GM18907 (cell line): Measurements from ENCODE around the gene NBPF1.
A peak's percentile ranks its signal among the peaks of the same experiment; 100 is the strongest.
"Not testable (repeated sequence)": the region's sequence is repeated elsewhere in the genome, so short reads cannot be mapped to it uniquely, and the experiment has no call there.

ENCODE experiments used
- ATAC-seq: cut with Tn5 transposase; IDR thresholded peaks from one replicate; pipeline ENCODE4 v1.9.1; 2021; ENCODE audit warnings: mild to moderate bottlenecking, moderate library complexity; ENCODE audit not compliant: unreplicated experiment

The NBPF1 gene

DNA sequence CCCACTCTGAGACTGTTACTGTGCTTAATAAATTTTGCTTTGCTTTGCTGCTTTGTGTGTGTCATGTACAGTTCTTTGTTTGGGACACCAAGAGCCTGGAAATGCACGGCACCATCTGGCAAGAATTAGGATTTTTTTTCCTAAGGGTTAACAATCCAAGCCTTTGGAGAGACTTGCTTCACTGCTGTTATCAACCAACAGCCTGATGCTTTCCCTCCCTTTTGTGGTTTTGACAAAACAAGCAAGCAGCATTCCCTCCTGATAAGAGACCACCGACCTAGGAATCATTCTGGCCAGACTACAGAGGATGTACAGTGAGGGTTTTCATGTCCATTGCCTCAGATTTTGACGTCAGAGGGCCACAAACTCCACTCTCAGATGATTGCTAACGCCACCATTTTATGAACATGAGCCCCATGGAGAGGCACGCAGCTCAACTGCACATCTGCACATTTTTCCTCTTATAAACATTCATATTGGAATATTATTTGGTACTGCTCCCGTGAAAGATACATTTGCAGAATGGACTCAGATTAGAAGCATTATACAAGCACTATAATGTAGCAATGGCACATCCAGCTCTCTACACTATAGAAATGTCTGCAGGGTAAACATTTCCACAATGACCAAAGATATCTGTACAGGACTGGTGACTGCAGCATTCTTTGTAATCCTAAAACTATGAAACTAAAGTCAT is 94.0 kb downstream of the NBPF1 start:
- not testable (repeated sequence) for ATAC-seq

DNA sequence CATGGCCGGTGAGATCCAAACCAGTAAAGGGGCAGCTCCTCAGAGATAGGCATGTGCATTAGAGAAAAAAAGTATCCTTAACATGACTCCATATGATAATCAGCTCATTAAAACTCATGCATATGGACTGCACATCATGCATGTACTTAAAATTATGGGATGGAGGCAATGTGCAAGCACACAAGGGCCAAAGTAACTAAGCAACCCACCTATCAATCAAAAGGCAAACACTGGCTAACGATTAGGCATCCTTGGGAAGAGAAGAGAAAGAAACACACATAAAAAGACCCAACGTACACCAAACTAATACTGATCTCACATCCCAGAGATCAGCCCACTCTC is 94.5 kb downstream of the NBPF1 start:
- not testable (repeated sequence) for ATAC-seq

DNA sequence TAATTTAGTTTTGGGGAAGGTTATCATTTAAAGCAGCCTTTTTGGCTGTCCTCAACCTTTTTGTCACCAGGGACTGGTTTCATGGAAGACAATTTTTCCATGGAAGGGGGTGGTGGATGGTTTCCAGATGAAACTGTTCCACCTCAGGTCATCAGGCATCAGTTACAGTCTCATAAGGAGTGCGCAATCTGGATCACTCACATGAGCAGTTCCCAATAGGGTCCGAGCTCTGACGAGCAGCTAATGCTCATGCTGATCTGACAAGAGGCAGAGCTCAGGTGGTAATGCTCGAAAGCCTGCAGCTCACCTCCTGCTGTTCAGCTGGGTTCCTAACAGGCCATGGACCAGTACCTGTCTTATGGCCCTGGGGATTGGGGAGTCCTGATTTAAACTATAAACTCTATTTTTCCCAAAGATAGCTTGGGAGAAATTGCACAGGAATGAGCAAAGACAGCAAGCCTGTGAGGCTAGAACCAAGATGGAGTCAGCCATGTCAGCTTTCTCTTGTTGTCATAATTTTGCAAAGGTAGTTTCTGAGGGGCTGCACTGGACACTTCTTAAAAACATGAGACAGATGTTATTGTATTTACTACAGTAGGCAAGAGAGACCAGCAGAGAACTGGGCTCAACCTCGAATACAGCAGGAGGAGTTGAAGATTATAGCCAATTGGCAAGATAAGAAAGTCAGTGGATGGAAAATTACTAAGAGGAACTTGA is 96.5 kb downstream of the NBPF1 start:
- ATAC-seq: not testable (repeated sequence)

DNA sequence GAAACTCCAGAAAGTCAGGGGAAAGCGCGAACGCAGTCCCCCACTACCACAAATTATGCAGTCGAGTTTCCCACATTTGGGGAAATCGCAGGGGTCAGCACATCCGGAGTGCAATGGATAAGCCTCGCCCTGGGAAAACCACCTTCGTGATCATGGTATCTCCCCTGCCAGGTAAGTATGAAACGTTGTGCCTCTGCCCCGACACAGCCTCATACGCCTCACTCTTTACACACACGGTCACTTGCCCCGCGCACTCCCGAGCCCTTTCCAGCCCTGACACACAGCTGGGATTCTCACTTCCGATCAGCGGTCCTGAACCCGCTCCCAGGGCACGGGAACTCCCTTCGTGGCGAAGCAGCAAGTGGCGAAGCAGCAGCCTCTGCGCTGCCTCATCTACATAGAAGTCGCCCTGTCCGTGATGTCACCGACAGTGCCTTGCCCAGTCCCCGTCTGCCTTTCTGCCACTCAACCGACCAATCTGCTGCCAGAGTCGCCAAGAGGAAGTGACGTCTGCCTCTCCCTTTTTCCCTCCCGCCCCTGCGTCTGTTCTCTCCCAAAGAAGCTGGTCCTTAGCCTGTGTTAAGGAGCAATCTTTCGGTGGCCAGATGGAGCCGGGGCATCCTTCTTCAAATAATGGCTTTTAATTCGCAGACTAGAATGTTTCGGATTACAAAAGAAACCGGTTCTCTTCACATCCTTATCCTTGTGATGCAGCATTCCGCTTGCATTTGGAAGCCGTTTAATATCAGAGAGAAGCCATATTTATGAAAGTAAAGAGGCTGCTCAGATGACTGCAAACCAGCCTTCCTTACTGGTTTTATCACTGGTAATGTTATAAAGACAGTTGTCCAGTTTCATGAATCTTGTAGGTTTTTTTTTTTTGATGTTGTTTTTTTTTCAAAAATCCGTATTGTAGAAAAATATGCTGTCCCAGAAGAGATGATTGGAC is 99.0 kb downstream of the NBPF1 start, which contains the start of gene RNU1-1:
Gene RNU1-1 (minus strand): TSS at position 179 of the 949 bp plus-strand sequence.
- ATAC-seq: not testable (repeated sequence)

DNA sequence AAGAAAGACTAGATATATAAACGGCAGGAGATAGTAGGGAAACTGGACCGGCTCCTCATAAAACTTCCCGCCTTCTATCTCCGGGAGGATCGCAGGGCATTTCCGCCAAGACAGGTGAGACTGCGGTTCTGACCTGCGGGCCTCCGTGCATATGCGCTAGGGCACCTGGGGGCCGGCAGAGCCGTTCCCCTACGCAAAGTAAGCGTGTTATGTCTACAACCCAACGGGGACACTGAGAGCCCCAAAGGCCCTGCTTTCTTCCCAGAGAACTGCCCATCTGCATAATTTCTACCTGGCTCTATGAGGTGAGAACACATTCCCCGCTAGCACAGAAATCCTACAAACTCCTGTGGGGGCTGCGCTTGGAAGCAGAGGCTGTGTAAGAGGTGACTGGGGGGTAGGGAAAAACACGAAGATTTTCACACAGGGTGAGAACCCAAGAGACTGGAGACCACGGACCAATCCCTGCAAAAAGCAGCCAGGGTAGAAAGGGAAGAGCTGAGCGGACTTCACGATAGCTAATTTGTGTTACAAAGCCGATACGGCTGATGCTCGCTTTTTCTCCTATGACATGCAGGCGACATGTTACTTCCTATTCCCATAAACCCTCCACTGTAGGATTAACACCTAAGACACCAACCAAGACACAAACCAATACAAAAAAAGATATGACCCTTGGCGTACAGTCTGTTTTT is 99.8 kb downstream of the NBPF1 start:
- ATAC-seq: peak; percentile 86

DNA sequence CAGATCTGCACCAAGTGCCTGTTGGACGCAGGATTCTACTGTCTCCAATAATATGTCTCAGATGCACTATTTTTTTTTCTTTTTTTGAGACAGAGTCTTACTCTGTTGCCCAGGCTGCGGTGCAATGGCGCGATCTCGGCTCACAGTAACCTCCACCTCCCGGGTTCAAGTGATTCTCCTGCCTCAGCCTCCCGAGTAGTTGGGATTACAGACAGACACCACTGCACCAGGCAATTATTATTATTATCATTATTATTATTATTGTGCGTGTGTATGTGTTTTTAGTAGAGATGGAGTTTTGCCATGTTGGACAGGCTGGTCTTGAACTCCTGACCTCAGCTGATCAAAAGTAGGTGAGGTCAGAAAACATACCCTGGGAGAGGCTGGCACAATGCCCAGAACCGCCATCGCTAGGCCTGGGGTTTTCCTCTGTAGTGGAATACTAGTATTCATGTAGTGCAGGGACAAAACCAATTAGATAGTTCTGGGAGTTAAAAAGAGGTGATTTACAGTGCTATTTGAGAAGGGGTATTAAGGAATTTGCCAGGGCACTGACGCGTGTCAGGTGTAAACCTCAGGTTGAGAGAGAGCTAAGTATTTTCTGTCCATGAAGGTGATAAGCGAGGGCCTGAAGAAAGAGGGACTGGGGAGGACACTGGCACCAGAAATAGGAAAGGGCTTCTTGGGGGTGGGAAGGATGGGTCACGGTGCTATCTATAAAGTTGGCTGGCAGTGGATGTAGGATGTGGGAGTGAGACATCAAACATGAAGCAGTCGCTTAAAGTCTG is 100.5 kb downstream of the NBPF1 start:
- not testable (repeated sequence) for ATAC-seq
